Fibroblast of lung (primary cell): Measurements from ENCODE around the gene GAK. TPM values are rescaled to one million over a fixed set of nuclear protein-coding genes. Genes with fewer than 3 reads are reported as not detected.

ENCODE experiments used
- DNase-seq, 2 donors: peaks; one replicate each; pipeline versions ENCODE4 v3.0.0 to v3.0.0-alpha.2; 2010; ENCODE audit warnings: low read depth in 2 of 2
- H2AFZ ChIP-seq: 2 replicates; pipeline ENCODE4 v1.5.1; 2012; ENCODE audit warnings: low read length, control low read depth, inconsistent platforms
- H3K27ac ChIP-seq: 2 replicates; pipeline ENCODE4 v1.5.1; 2011; ENCODE audit warnings: low read length, control low read depth; ENCODE audit not compliant: insufficient read depth
- H3K27me3 ChIP-seq: 2 replicates; pipeline ENCODE4 v1.5.1; 2011; ENCODE audit warnings: mild to moderate bottlenecking, low read length; ENCODE audit not compliant: control insufficient read depth, insufficient read depth
- H3K36me3 ChIP-seq: 2 replicates; pipeline ENCODE4 v1.5.1; 2011; ENCODE audit warnings: low read length; ENCODE audit not compliant: control insufficient read depth, insufficient read depth
- H3K4me1 ChIP-seq: 2 replicates; pipeline ENCODE4 v1.5.1; 2011; ENCODE audit warnings: low read length; ENCODE audit not compliant: control insufficient read depth, insufficient read depth; ENCODE audit errors: extremely low read depth
- H3K4me2 ChIP-seq: 2 replicates; pipeline ENCODE4 v1.5.1; 2011; ENCODE audit warnings: low read length, control low read depth; ENCODE audit not compliant: insufficient read depth; ENCODE audit errors: extremely low read depth
- H3K4me3 ChIP-seq, 4 experiments: fragments of 200-600 bp in 1 of 4; sonication (generic) in 1 of 4; replicated peaks in 1 of 4; 2 replicates each; pipeline ENCODE4 v1.5.1; 2011 to 2016; ENCODE audit warnings: low read length in 4 of 4, low read depth in 3 of 4, mild to moderate bottlenecking in 3 of 4, control low read depth in 2 of 4, inconsistent platforms in 1 of 4, mixed read lengths in 1 of 4; ENCODE audit not compliant: insufficient read depth in 1 of 4; ENCODE audit errors: control extremely low read depth in 1 of 4
- H3K79me2 ChIP-seq: 2 replicates; pipeline ENCODE4 v1.5.1; 2012; ENCODE audit warnings: mild to moderate bottlenecking, low read length, inconsistent platforms; ENCODE audit not compliant: control insufficient read depth, insufficient read depth
- H3K9ac ChIP-seq: 2 replicates; pipeline ENCODE4 v1.5.1; 2011; ENCODE audit warnings: mild to moderate bottlenecking, low read length, control low read depth; ENCODE audit not compliant: insufficient read depth
- H3K9me3 ChIP-seq: 2 replicates; pipeline ENCODE4 v1.5.1; 2012; ENCODE audit warnings: low read depth, low read length; ENCODE audit not compliant: control insufficient read depth, insufficient read depth
- H4K20me1 ChIP-seq: 2 replicates; pipeline ENCODE4 v1.5.1; 2011; ENCODE audit warnings: low read length; ENCODE audit not compliant: control insufficient read depth, insufficient read depth; ENCODE audit errors: extremely low read depth
- CTCF ChIP-seq, 2 donors: IDR thresholded peaks in 1 of 2; conservative IDR thresholded peaks in 1 of 2; 1 replicate in 1 of 2; 2 replicates in 1 of 2; pipeline ENCODE4 v1.5.1; 2011 to 2012; ENCODE audit warnings: low read length in 2 of 2, control low read depth in 1 of 2, inconsistent platforms in 1 of 2, low read depth in 1 of 2, mild to moderate bottlenecking in 1 of 2
- EZH2 ChIP-seq: IDR thresholded peaks from 2 replicates; pipeline ENCODE4 v1.5.1; 2012; ENCODE audit warnings: low read length, control low read depth, mild to moderate bottlenecking; ENCODE audit errors: missing control alignments
- polyA plus RNA-seq, 2 donors: library from polyadenylated mRNA; depleted of rRNA in 1 of 2; stranded (reverse) in 1 of 2; unstranded in 1 of 2; fragments of >200 nt; gene quantifications; 2 replicates each; pipeline ENCODE4 v1.2.1, GENCODE V29; 2011 to 2012; ENCODE audit warnings: missing spikeins in 1 of 2
- total RNA-seq: library from RNA; depleted of rRNA; stranded (reverse); fragments of >200 nt; gene quantifications from 2 replicates; pipeline ENCODE4 v1.2.1, GENCODE V29; 2014

The GAK gene
- total and polyA plus RNA-seq, 2 donors (not counting 1 experiment from before 2014, with no cell fraction given) = 10.1 to 48.2 TPM

GRCh38 chr4:905485-906338 lies 26.4 kb downstream of the GAK start:
- H3K79me2 ChIP-seq = peaks cover 12% of the 10 kb centered on the region

GRCh38 chr4:903066-904046 lies 28.8 kb downstream of the GAK start:
- peaks cover 4% of the 10 kb centered on the region for H3K36me3 ChIP-seq
- H3K4me3 ChIP-seq = no peak overlapping the region
- no peaks in the 10 kb centered on the region for H3K4me1 ChIP-seq
- TF ChIP-seq EZH2 = no peak
- no peak for TF ChIP-seq CTCF (conservative IDR thresholded peaks at IDR 0.05 in 1 of 2, IDR thresholded peaks at IDR 0.05 in 1 of 2; ENCODE audit: low read depth in 1 of 2, low read length in 2 of 2)
- no peaks in the 10 kb centered on the region for H3K9me3 ChIP-seq
- no peak overlapping the region for H2AFZ ChIP-seq
- no peaks in the 10 kb centered on the region for H3K27me3 ChIP-seq
- H4K20me1 ChIP-seq = no peaks in the 10 kb centered on the region
- H3K9ac ChIP-seq = no peak overlapping the region
- H3K27ac ChIP-seq = no peak overlapping the region
- H3K4me2 ChIP-seq = no peak overlapping the region
- DNase-seq = no peak
- H3K79me2 ChIP-seq = peaks cover 12% of the 10 kb centered on the region

More at GRCh38 chr4:905485-906338, 26.4 kb downstream of the GAK start:
- Histone ChIP-seq H3K4me2 (no peak overlapping the region), H3K27ac (no peak overlapping the region), H3K4me1 (no peaks in the 10 kb centered on the region), H2AFZ (no peak overlapping the region), H3K4me3 (no peak overlapping the region), H3K27me3 (no peaks in the 10 kb centered on the region), H4K20me1 (no peaks in the 10 kb centered on the region), H3K36me3 (peaks cover 4% of the 10 kb centered on the region), H3K9ac (no peak overlapping the region), H3K9me3 (no peaks in the 10 kb centered on the region)
- no peak for TF ChIP-seq CTCF (conservative IDR thresholded peaks at IDR 0.05 in 1 of 2, IDR thresholded peaks at IDR 0.05 in 1 of 2; ENCODE audit: low read depth in 1 of 2, low read length in 2 of 2)
- no peak for TF ChIP-seq EZH2
- DNase-seq = no peak
